WTC11 (cell line): ENCODE results near the gene PROSER2. TPM values are rescaled to one million over a fixed set of nuclear protein-coding genes. Genes with fewer than 3 reads are reported as not detected.

ENCODE experiments used
- ATAC-seq: fragments of 200-7000 bp; cut with Tn5 transposase; 2 replicates; pipeline ENCODE4 v1.10.0; 2021; ENCODE audit warnings: mild to moderate bottlenecking, moderate library complexity
- CTCF ChIA-PET: fragments of 300-600 bp; sonication (Branson Sonifier 250); formaldehyde crosslinking; loops from one replicate; lab custom pipeline; 2021; ENCODE audit warnings: antibody characterized with exemption; lab: Charles Lee
- POLR2A ChIA-PET: fragments of 350-600 bp; sonication (Branson Sonifier 250); formaldehyde crosslinking; loops from one replicate; lab custom pipeline; 2021; ENCODE audit warnings: antibody characterized with exemption; lab: Charles Lee
- DNase-seq: peaks from one replicate; pipeline ENCODE4 v3.0.0; 2021; ENCODE audit warnings: low spot score
- H3K27ac Mint-ChIP-seq: 2 replicates; pipeline ENCODE4 v1.8.0; 2021; ENCODE audit warnings: mixed read lengths
- H3K27me3 Mint-ChIP-seq: 2 replicates; pipeline ENCODE4 v1.8.0; 2021; ENCODE audit warnings: low read depth, mild to moderate bottlenecking, moderate library complexity, mixed read lengths
- H3K36me3 Mint-ChIP-seq: 2 replicates; pipeline ENCODE4 v1.8.0; 2021; ENCODE audit warnings: mixed read lengths
- H3K4me1 Mint-ChIP-seq: 2 replicates; pipeline ENCODE4 v1.8.0; 2022; ENCODE audit warnings: mixed read lengths
- H3K4me3 Mint-ChIP-seq: 2 replicates; pipeline ENCODE4 v1.8.0; 2021; ENCODE audit warnings: mild to moderate bottlenecking, moderate library complexity, mixed read lengths
- H3K9me3 Mint-ChIP-seq: 2 replicates; pipeline ENCODE4 v1.8.0; 2021; ENCODE audit warnings: mixed read lengths
- ATF1 ChIP-seq: sonication (generic); formaldehyde crosslinking; IDR thresholded peaks from 2 replicates; pipeline ENCODE4 v1.8.1; 2023; ENCODE audit warnings: mild to moderate bottlenecking, moderate library complexity, missing genetic modification reagents
- ESRRA ChIP-seq: sonication (generic); formaldehyde crosslinking; IDR thresholded peaks from 2 replicates; pipeline ENCODE4 v1.8.1; 2022; ENCODE audit warnings: mild to moderate bottlenecking, missing genetic modification reagents, borderline replicate concordance
- GTF2I ChIP-seq: fragments of 250-450 bp; sonication (Bioruptor Pico); conservative IDR thresholded peaks from 2 replicates; pipeline ENCODE4 v1.4.0; 2021; ENCODE audit warnings: mild to moderate bottlenecking
- JUN ChIP-seq: sonication (generic); formaldehyde crosslinking; IDR thresholded peaks from 2 replicates; pipeline ENCODE4 v1.8.0; 2023; ENCODE audit warnings: mild to moderate bottlenecking, missing genetic modification reagents
- OVOL2 ChIP-seq: fragments of 250-450 bp; sonication (Bioruptor Pico); IDR thresholded peaks from 2 replicates; pipeline ENCODE4 v1.9.0; 2021; ENCODE audit warnings: mild to moderate bottlenecking, borderline replicate concordance
- PRRX2 ChIP-seq: fragments of 250-450 bp; sonication (Bioruptor Pico); IDR thresholded peaks from 2 replicates; pipeline ENCODE4 v1.8.0; 2021; ENCODE audit warnings: mild to moderate bottlenecking
- SMAD4 ChIP-seq: sonication (generic); formaldehyde crosslinking; IDR thresholded peaks from 2 replicates; pipeline ENCODE4 v1.8.0; 2022; ENCODE audit warnings: mild to moderate bottlenecking, missing genetic modification reagents
- TP53 ChIP-seq: sonication (generic); formaldehyde crosslinking; IDR thresholded peaks from 2 replicates; pipeline ENCODE4 v1.8.1; 2023; ENCODE audit warnings: mild to moderate bottlenecking, missing genetic modification reagents
- ZNF317 ChIP-seq: sonication (generic); formaldehyde crosslinking; IDR thresholded peaks from 2 replicates; pipeline ENCODE4 v1.8.1; 2023; ENCODE audit warnings: low read depth, mild to moderate bottlenecking, moderate library complexity, missing genetic modification reagents, borderline replicate concordance
- total RNA-seq: library from RNA; stranded (reverse); gene quantifications from 3 replicates; pipeline ENCODE4 v1.2.3, GENCODE V29; 2021
- TF ChIP-seq, protein P1 (sequence below): sonication (generic); formaldehyde crosslinking; IDR thresholded peaks from 2 replicates; pipeline ENCODE4 v1.8.0; 2022; ENCODE audit warnings: mild to moderate bottlenecking, missing genetic modification reagents
- TF ChIP-seq, protein P2 (sequence below): sonication (generic); formaldehyde crosslinking; IDR thresholded peaks from 2 replicates; pipeline ENCODE4 v1.8.1; 2022; ENCODE audit warnings: low read depth, missing genetic modification reagents, borderline replicate concordance
- TF ChIP-seq, protein P3 (sequence below): sonication (generic); formaldehyde crosslinking; IDR thresholded peaks from 2 replicates; pipeline ENCODE4 v1.8.1; 2022; ENCODE audit warnings: mild to moderate bottlenecking, moderate library complexity, missing genetic modification reagents
- TF ChIP-seq, protein P4 (sequence below): sonication (generic); formaldehyde crosslinking; IDR thresholded peaks from 2 replicates; pipeline ENCODE4 v1.8.0; 2022; ENCODE audit warnings: missing genetic modification reagents
- TF ChIP-seq, protein P5 (sequence below): fragments of 250-450 bp; sonication (Bioruptor Pico); IDR thresholded peaks from 2 replicates; pipeline ENCODE4 v1.9.0; 2021; ENCODE audit warnings: mild to moderate bottlenecking, borderline replicate concordance
- TF ChIP-seq, protein P6 (sequence below): sonication (generic); formaldehyde crosslinking; IDR thresholded peaks from 2 replicates; pipeline ENCODE4 v1.8.0; 2022; ENCODE audit warnings: mild to moderate bottlenecking, missing genetic modification reagents
- TF ChIP-seq, protein P7 (sequence below): fragments of 250-450 bp; sonication (Bioruptor Pico); IDR thresholded peaks from 2 replicates; pipeline ENCODE4 v1.8.0; 2021; ENCODE audit warnings: mild to moderate bottlenecking
- TF ChIP-seq, protein P8 (sequence below): sonication (generic); formaldehyde crosslinking; IDR thresholded peaks from 2 replicates; pipeline ENCODE4 v1.8.1; 2023; ENCODE audit warnings: mild to moderate bottlenecking, moderate library complexity, missing genetic modification reagents

PROSER2 gene
- total RNA-seq, 1 experiment from 2014 or later: 8.5 TPM

DNA sequence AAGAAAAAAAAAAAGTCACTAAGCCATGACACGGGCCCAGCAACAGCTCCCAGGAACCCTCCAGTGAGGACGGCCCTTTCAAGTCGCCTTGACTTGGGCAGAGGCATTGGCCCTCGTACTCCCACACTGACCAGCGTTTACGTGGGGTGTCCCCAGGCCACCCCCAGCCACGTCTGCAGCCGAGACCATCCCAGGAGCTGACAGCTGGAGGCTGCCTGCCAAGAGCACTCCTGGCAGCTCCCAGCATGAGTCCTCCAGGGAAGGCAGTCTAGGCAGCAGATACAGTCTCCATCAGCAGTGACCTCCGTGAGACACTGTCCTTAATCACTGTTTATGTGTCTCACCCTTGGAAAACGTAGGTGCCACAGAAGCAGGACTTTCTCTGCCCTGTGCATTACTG lies 86.5 kb downstream of the PROSER2 start (continued):
- TF ChIP-seq, protein P1, sequence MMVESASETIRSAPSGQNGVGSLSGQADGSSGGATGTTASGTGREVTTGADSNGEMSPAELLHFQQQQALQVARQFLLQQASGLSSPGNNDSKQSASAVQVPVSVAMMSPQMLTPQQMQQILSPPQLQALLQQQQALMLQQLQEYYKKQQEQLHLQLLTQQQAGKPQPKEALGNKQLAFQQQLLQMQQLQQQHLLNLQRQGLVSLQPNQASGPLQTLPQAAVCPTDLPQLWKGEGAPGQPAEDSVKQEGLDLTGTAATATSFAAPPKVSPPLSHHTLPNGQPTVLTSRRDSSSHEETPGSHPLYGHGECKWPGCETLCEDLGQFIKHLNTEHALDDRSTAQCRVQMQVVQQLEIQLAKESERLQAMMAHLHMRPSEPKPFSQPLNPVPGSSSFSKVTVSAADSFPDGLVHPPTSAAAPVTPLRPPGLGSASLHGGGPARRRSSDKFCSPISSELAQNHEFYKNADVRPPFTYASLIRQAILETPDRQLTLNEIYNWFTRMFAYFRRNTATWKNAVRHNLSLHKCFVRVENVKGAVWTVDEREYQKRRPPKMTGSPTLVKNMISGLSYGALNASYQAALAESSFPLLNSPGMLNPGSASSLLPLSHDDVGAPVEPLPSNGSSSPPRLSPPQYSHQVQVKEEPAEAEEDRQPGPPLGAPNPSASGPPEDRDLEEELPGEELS (CRISPR knock-in tag): no peak
- TF ChIP-seq, protein P2, sequence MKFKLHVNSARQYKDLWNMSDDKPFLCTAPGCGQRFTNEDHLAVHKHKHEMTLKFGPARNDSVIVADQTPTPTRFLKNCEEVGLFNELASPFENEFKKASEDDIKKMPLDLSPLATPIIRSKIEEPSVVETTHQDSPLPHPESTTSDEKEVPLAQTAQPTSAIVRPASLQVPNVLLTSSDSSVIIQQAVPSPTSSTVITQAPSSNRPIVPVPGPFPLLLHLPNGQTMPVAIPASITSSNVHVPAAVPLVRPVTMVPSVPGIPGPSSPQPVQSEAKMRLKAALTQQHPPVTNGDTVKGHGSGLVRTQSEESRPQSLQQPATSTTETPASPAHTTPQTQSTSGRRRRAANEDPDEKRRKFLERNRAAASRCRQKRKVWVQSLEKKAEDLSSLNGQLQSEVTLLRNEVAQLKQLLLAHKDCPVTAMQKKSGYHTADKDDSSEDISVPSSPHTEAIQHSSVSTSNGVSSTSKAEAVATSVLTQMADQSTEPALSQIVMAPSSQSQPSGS: no peak
- TF ChIP-seq ATF1 (CRISPR knock-in tag): no peak
- TF ChIP-seq JUN (CRISPR knock-in tag): no peak
- no peak for TF ChIP-seq ZNF317 (CRISPR knock-in tag)
- TF ChIP-seq, protein P3, sequence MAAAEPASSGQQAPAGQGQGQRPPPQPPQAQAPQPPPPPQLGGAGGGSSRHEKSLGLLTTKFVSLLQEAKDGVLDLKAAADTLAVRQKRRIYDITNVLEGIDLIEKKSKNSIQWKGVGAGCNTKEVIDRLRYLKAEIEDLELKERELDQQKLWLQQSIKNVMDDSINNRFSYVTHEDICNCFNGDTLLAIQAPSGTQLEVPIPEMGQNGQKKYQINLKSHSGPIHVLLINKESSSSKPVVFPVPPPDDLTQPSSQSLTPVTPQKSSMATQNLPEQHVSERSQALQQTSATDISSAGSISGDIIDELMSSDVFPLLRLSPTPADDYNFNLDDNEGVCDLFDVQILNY (CRISPR knock-in tag): no peak
- no peak for TF ChIP-seq GTF2I (CRISPR knock-in tag)

DNA sequence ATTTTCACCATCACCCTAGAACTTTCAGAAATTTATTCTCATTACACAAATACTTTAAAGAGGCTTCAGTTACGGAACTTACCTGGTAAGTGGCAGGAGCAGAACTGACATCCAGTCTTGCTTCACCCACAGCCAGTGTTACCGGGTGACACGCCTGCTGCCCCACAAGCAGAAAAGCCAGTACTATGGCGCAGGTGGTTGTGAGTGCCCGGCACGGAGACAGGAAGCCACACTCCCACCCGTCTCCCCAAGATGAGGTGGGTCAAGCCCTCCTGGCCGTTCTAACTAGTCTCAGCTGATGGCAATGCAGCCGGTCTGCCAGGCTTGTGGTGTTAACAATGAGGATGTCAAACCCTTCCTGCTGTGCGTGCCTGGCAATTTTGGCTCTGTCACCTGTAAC lies 86.9 kb downstream of the PROSER2 start:
- ATAC-seq: no peak
- Mint-ChIP-seq H3K27ac (no peak overlapping the region), H3K36me3 (no peaks in the 10 kb centered on the region), H3K4me1 (peaks cover 9% of the 10 kb centered on the region), H3K4me3 (no peak overlapping the region), H3K9me3 (no peaks in the 10 kb centered on the region), H3K27me3 (no peaks in the 10 kb centered on the region)
- CTCF ChIA-PET: interaction anchor here (1.7 kb wide), 1 partner anchor 29 kb away, joined by 8 read pairs; no protein-coding TSS in a partner anchor
- no peak for DNase-seq
- POLR2A ChIA-PET: no interaction called here
- TF ChIP-seq TP53 (CRISPR knock-in tag): no peak
- TF ChIP-seq, protein P2: no peak
- TF ChIP-seq, protein P4, sequence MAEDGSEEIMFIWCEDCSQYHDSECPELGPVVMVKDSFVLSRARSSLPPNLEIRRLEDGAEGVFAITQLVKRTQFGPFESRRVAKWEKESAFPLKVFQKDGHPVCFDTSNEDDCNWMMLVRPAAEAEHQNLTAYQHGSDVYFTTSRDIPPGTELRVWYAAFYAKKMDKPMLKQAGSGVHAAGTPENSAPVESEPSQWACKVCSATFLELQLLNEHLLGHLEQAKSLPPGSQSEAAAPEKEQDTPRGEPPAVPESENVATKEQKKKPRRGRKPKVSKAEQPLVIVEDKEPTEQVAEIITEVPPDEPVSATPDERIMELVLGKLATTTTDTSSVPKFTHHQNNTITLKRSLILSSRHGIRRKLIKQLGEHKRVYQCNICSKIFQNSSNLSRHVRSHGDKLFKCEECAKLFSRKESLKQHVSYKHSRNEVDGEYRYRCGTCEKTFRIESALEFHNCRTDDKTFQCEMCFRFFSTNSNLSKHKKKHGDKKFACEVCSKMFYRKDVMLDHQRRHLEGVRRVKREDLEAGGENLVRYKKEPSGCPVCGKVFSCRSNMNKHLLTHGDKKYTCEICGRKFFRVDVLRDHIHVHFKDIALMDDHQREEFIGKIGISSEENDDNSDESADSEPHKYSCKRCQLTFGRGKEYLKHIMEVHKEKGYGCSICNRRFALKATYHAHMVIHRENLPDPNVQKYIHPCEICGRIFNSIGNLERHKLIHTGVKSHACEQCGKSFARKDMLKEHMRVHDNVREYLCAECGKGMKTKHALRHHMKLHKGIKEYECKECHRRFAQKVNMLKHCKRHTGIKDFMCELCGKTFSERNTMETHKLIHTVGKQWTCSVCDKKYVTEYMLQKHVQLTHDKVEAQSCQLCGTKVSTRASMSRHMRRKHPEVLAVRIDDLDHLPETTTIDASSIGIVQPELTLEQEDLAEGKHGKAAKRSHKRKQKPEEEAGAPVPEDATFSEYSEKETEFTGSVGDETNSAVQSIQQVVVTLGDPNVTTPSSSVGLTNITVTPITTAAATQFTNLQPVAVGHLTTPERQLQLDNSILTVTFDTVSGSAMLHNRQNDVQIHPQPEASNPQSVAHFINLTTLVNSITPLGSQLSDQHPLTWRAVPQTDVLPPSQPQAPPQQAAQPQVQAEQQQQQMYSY (CRISPR knock-in tag): no peak
- no peak for TF ChIP-seq SMAD4 (CRISPR knock-in tag)
- TF ChIP-seq, protein P5, sequence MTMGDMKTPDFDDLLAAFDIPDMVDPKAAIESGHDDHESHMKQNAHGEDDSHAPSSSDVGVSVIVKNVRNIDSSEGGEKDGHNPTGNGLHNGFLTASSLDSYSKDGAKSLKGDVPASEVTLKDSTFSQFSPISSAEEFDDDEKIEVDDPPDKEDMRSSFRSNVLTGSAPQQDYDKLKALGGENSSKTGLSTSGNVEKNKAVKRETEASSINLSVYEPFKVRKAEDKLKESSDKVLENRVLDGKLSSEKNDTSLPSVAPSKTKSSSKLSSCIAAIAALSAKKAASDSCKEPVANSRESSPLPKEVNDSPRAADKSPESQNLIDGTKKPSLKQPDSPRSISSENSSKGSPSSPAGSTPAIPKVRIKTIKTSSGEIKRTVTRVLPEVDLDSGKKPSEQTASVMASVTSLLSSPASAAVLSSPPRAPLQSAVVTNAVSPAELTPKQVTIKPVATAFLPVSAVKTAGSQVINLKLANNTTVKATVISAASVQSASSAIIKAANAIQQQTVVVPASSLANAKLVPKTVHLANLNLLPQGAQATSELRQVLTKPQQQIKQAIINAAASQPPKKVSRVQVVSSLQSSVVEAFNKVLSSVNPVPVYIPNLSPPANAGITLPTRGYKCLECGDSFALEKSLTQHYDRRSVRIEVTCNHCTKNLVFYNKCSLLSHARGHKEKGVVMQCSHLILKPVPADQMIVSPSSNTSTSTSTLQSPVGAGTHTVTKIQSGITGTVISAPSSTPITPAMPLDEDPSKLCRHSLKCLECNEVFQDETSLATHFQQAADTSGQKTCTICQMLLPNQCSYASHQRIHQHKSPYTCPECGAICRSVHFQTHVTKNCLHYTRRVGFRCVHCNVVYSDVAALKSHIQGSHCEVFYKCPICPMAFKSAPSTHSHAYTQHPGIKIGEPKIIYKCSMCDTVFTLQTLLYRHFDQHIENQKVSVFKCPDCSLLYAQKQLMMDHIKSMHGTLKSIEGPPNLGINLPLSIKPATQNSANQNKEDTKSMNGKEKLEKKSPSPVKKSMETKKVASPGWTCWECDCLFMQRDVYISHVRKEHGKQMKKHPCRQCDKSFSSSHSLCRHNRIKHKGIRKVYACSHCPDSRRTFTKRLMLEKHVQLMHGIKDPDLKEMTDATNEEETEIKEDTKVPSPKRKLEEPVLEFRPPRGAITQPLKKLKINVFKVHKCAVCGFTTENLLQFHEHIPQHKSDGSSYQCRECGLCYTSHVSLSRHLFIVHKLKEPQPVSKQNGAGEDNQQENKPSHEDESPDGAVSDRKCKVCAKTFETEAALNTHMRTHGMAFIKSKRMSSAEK (CRISPR knock-in tag): no peak
- TF ChIP-seq ESRRA (CRISPR knock-in tag): no peak
- TF ChIP-seq, protein P6, sequence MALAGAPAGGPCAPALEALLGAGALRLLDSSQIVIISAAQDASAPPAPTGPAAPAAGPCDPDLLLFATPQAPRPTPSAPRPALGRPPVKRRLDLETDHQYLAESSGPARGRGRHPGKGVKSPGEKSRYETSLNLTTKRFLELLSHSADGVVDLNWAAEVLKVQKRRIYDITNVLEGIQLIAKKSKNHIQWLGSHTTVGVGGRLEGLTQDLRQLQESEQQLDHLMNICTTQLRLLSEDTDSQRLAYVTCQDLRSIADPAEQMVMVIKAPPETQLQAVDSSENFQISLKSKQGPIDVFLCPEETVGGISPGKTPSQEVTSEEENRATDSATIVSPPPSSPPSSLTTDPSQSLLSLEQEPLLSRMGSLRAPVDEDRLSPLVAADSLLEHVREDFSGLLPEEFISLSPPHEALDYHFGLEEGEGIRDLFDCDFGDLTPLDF (CRISPR knock-in tag): no peak
- no peak for TF ChIP-seq PRRX2 (CRISPR knock-in tag)
- no peak for TF ChIP-seq OVOL2 (CRISPR knock-in tag)
- TF ChIP-seq, protein P7, sequence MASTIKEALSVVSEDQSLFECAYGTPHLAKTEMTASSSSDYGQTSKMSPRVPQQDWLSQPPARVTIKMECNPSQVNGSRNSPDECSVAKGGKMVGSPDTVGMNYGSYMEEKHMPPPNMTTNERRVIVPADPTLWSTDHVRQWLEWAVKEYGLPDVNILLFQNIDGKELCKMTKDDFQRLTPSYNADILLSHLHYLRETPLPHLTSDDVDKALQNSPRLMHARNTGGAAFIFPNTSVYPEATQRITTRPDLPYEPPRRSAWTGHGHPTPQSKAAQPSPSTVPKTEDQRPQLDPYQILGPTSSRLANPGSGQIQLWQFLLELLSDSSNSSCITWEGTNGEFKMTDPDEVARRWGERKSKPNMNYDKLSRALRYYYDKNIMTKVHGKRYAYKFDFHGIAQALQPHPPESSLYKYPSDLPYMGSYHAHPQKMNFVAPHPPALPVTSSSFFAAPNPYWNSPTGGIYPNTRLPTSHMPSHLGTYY (CRISPR knock-in tag): no peak
- TF ChIP-seq JUN (CRISPR knock-in tag): no peak
- TF ChIP-seq, protein P8, sequence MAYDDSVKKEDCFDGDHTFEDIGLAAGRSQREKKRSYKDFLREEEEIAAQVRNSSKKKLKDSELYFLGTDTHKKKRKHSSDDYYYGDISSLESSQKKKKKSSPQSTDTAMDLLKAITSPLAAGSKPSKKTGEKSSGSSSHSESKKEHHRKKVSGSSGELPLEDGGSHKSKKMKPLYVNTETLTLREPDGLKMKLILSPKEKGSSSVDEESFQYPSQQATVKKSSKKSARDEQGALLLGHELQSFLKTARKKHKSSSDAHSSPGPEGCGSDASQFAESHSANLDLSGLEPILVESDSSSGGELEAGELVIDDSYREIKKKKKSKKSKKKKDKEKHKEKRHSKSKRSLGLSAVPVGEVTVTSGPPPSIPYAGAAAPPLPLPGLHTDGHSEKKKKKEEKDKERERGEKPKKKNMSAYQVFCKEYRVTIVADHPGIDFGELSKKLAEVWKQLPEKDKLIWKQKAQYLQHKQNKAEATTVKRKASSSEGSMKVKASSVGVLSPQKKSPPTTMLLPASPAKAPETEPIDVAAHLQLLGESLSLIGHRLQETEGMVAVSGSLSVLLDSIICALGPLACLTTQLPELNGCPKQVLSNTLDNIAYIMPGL: no peak
